Subcutaneous abdominal adipose tissue (tissue), 5 donors: ENCODE data around the gene USP5.
"Not testable (repeated sequence)": the region's sequence is repeated elsewhere in the genome, so short reads cannot be mapped to it uniquely, and the experiment has no call there.

Source experiments
- H3K27ac ChIP-seq: one replicate; pipeline ENCODE4 v1.7.0; 2013; ENCODE audit warnings: low read depth, mild to moderate bottlenecking, inconsistent platforms, low read length, moderate library complexity
- H3K27me3 ChIP-seq, 5 donors: one replicate each; pipeline ENCODE4 v1.7.0; 2013; ENCODE audit warnings: low read length in 5 of 5, inconsistent platforms in 1 of 5; ENCODE audit not compliant: control insufficient read depth in 5 of 5, insufficient read depth in 4 of 5
- H3K36me3 ChIP-seq, 5 donors: one replicate each; pipeline ENCODE4 v1.7.0; 2013; ENCODE audit warnings: low read length in 5 of 5; ENCODE audit not compliant: control insufficient read depth in 5 of 5, insufficient read depth in 5 of 5
- H3K4me1 ChIP-seq, 5 donors: one replicate each; pipeline ENCODE4 v1.7.0; 2013; ENCODE audit warnings: low read length in 5 of 5, mild to moderate bottlenecking in 3 of 5, moderate library complexity in 1 of 5; ENCODE audit not compliant: control insufficient read depth in 5 of 5, insufficient read depth in 5 of 5
- H3K4me3 ChIP-seq, 5 donors: one replicate each; pipeline ENCODE4 v1.7.0; 2013; ENCODE audit warnings: low read length in 5 of 5, low read depth in 1 of 5
- H3K9ac ChIP-seq, 5 donors: one replicate each; pipeline ENCODE4 v1.7.0; 2013; ENCODE audit warnings: low read length in 5 of 5, mild to moderate bottlenecking in 4 of 5, moderate library complexity in 3 of 5
- H3K9me3 ChIP-seq, 5 donors: one replicate each; pipeline ENCODE4 v1.7.0; 2013; ENCODE audit warnings: low read length in 5 of 5; ENCODE audit not compliant: control insufficient read depth in 5 of 5
- donor health status: healthy.
- donor health status: healthy.
- donor health status: healthy.
- donor health status: healthy.
- donor health status: healthy.

The USP5 gene

DNA sequence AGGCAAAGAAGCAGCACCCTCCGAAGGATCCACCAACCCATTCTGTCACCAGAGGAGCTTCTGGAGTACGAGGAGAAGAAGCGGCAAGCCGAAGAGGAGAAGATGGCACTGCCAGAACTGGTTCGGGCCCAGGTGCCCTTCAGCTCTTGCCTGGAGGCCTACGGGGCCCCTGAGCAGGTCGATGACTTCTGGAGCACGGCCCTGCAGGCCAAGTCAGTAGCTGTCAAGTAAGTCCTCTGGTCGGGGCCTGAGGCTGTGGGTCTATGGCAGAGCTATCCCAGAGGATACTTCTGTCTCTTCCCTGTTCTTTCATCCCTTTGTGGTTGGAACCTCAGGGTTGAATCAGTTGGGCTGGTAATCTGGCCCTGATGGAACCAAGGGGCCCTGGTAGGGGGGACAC is 9.4 kb downstream of the USP5 start:
- H3K36me3 ChIP-seq: peaks cover 5 to 94% (median 86%) of the 10 kb centered on the region in 5 donors
- no peak overlapping the region for H3K27ac ChIP-seq
- H3K9me3 ChIP-seq: no peaks in the 10 kb centered on the region

DNA sequence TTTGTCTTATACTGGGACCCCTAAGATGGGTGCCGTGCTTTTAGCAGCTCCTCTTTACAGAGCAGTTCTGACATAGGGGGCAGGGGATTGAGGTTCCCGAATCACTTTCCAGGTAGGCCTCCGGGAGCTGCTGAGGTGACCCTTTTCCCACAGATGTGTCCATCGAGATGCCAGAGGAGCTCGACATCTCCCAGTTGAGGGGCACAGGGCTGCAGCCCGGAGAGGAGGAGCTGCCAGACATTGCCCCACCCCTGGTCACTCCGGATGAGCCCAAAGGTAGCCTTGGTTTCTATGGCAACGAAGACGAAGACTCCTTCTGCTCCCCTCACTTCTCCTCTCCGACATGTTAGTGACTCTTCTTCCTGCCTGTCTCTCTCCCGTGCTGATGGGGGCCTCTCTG is 11.1 kb downstream of the USP5 start:
- peaks cover 5 to 14% (median 12%) of the 10 kb centered on the region in 5 donors for H3K4me1 ChIP-seq
- no peak overlapping the region for H3K4me3 ChIP-seq
- H3K27me3 ChIP-seq: no peaks in the 10 kb centered on the region
- H3K9ac ChIP-seq: no peak overlapping the region
- no peaks in the 10 kb centered on the region for H3K9me3 ChIP-seq
- H3K27ac ChIP-seq: no peak overlapping the region
- H3K36me3 ChIP-seq: peaks cover 1 to 78% (median 69%) of the 10 kb centered on the region in 5 donors

More for the DNA sequence above, 9.4 kb downstream of the USP5 start:
- H3K27me3 ChIP-seq: no peaks in the 10 kb centered on the region
- no peak overlapping the region for H3K9ac ChIP-seq
- no peak overlapping the region for H3K4me3 ChIP-seq
- H3K4me1 ChIP-seq: peaks cover 0 to 5% (median 2%) of the 10 kb centered on the region in 5 donors

DNA sequence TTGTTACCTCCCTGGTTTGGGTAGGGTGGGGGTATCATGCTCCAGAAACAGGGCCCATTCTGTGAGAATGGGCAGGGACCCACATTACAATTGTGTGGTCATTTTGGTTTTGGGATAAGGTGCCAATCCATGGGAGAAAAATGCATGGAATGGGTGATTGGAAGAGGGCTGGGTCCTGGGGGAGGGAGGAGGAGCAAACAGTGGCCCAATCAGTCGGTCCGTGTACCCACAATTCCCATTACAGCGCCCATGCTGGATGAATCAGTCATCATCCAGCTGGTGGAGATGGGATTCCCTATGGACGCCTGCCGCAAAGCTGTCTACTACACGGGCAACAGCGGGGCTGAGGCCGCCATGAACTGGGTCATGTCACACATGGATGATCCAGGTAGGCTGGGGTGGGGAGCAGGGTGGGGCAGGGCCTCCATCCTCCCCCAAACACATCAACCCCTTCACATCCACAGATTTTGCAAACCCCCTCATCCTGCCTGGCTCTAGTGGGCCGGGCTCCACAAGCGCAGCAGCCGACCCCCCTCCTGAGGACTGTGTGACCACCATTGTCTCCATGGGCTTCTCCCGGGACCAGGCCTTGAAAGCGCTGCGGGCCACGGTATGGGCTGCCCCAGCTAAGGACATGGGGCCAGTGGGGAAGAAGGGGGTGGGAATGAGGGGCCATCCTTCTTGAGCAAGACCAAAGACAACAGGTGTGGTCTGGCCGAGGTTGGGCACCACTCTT is 11.8 kb downstream of the USP5 start:
- no peaks in the 10 kb centered on the region for H3K9me3 ChIP-seq
- H3K4me3 ChIP-seq: no peak overlapping the region
- H3K36me3 ChIP-seq: peaks cover 0 to 70% (median 62%) of the 10 kb centered on the region in 5 donors
- H3K27me3 ChIP-seq: no peaks in the 10 kb centered on the region
- H3K4me1 ChIP-seq: peaks cover 5 to 21% (median 19%) of the 10 kb centered on the region in 5 donors
- H3K27ac ChIP-seq: no peak overlapping the region
- no peak overlapping the region for H3K9ac ChIP-seq

DNA sequence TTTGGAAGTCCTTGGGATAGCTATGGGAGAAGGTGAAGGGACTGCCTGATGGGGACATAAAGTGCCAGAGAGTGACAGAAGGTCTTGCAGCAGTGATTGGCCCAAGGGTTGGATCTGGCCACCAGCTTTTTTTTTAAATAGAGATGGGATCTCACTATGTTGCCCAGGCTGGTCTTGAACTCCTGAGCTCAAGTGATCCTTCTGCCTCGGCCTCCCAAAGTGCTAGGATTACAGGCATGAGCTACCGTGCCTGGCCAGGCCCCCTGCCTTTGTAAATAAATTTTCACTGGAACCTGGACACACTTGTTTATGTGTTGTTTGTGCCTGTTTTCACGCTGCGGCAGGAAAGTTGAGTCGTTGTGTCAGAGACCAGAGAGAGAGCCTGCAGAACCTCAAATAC is 13.4 kb downstream of the USP5 start:
- not testable (repeated sequence) for H3K27me3 ChIP-seq, H3K4me3 ChIP-seq, H3K27ac ChIP-seq, H3K9me3 ChIP-seq, H3K9ac ChIP-seq
- H3K4me1 ChIP-seq: peaks cover 5 to 35% (median 27%) of the 10 kb centered on the region in 5 donors
- peaks cover 0 to 66% (median 58%) of the 10 kb centered on the region in 5 donors for H3K36me3 ChIP-seq

DNA sequence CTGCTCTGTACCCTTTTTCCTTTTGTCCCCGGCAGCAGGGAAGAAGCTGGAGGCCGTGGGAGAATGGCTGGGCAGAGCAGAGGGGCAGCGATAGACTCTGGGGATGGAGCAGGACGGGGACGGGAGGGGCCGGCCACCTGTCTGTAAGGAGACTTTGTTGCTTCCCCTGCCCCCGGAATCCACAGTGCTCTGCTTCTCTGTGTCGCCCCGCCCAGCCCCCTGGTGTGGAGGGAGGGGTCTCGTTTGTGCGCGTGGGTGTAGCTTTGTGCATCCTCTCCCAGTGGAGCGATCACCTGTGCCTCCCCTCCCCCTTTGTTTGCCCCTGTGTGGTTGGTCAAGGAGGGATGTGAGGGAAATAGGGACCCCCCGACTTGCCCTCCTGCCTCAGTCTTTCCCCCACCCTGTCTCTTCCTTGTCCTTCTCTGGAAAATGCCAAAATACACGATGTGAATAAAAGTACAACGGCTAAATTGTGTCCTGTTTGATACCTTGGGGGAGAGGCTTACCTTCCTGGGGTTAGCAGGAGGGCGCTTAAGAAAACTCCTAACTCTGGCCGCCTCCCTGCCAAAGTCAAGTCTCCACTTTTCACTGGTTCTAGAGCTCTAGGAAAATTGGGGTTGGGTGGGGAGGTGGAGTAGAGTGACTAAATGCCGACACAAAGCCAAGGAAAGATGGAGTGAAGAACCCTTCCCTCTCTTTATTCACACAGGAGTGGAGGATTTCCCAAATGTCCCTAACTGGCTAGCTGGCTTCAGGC is 14.4 kb downstream of the USP5 start:
- peaks cover 0 to 66% (median 57%) of the 10 kb centered on the region in 5 donors for H3K36me3 ChIP-seq
- no peaks in the 10 kb centered on the region for H3K27me3 ChIP-seq
- H3K4me1 ChIP-seq: peaks cover 5 to 40% (median 30%) of the 10 kb centered on the region in 5 donors
- H3K9ac ChIP-seq: peak overlapping the region; percentile 56 to 83 (median 75)
- peak overlapping the region in 4 of 5 donors; percentile 74 to 89 (median 82) for H3K4me3 ChIP-seq
- H3K9me3 ChIP-seq: no peaks in the 10 kb centered on the region
- peak overlapping the region; percentile 94 for H3K27ac ChIP-seq

DNA sequence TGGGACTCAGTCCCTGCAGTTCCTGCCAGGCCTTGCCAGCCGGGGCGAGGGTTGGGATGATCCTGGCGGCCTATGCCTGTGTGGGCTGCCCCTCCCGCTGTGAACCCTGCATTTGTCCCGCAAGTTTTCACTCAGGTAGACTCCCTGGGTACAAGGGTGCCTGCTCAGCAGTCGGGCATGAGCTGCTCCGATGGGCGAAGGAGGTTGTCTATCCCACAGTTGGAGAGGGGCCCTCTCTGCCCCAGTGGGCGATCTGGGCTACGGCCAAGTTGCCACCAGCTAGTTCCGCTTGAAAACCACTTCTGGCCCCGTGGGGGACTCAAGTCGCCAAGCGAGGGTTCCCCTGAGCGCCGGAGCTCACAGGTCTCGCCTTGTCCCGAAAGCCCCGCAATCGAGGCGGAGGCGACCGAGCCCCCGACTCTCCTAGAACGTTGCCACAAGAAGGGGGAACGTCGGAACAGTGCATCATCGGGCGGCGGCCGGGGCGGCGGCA is 15.0 kb downstream of the USP5 start:
- no peaks in the 10 kb centered on the region for H3K9me3 ChIP-seq
- H3K27ac ChIP-seq: peak overlapping the region; percentile 94
- H3K36me3 ChIP-seq: peaks cover 0 to 63% (median 55%) of the 10 kb centered on the region in 5 donors
- H3K4me3 ChIP-seq: peak overlapping the region; percentile 74 to 89 (median 82)
- H3K4me1 ChIP-seq: peaks cover 9 to 46% (median 36%) of the 10 kb centered on the region in 5 donors
- peak overlapping the region; percentile 56 to 83 (median 75) for H3K9ac ChIP-seq
- H3K27me3 ChIP-seq: no peaks in the 10 kb centered on the region

DNA sequence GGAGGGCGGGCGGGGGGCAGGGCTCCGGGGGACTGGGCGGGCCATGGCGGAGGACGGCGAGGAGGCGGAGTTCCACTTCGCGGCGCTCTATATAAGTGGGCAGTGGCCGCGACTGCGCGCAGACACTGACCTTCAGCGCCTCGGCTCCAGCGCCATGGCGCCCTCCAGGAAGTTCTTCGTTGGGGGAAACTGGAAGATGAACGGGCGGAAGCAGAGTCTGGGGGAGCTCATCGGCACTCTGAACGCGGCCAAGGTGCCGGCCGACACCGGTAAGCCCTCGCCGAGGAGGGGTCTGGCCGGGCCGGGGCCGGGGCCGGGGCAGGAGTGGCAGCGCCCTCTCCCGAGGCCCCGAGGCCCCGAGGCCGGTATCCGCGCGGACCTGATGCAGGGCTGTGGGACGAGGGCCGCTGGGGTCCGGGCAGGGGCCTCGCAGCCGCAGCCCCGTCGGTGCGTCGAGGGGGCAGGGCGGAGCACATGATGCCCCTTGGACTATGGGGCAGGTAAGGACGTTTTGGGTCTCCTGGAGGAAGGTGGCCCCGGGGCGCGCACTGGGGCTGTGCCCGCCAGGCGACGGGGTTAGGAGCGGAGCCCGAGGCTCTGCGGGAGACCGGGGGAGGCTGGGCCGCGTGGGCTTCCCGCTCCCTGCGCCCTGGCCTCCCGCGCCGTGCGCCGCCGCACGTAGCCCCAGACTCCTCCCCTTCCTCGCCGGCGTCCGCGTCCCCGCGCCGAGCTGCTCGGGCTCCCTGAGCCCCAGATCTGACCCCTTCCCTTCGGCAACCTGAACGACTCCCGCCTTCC is 15.7 kb downstream of the USP5 start, which contains the start of gene TPI1:
Gene TPI1, plus strand, starts transcription at position 119 of the 798 bp plus-strand sequence. Its CDS starts 36 bp downstream, at position 155.
- peak within 1 kb of the TSS; percentile 56 to 84 (median 82) for H3K9ac ChIP-seq
- no peaks in the 10 kb centered on the region for H3K27me3 ChIP-seq
- H3K36me3 ChIP-seq: peaks cover 0 to 58% (median 51%) of the 10 kb centered on the region in 5 donors
- H3K4me3 ChIP-seq: peak within 1 kb of the TSS; percentile 82 to 89 (median 84)
- H3K4me1 ChIP-seq: peaks cover 10 to 52% (median 43%) of the 10 kb centered on the region in 5 donors
- peak within 1 kb of the TSS; percentile 94 for H3K27ac ChIP-seq
- no peaks in the 10 kb centered on the region for H3K9me3 ChIP-seq

DNA sequence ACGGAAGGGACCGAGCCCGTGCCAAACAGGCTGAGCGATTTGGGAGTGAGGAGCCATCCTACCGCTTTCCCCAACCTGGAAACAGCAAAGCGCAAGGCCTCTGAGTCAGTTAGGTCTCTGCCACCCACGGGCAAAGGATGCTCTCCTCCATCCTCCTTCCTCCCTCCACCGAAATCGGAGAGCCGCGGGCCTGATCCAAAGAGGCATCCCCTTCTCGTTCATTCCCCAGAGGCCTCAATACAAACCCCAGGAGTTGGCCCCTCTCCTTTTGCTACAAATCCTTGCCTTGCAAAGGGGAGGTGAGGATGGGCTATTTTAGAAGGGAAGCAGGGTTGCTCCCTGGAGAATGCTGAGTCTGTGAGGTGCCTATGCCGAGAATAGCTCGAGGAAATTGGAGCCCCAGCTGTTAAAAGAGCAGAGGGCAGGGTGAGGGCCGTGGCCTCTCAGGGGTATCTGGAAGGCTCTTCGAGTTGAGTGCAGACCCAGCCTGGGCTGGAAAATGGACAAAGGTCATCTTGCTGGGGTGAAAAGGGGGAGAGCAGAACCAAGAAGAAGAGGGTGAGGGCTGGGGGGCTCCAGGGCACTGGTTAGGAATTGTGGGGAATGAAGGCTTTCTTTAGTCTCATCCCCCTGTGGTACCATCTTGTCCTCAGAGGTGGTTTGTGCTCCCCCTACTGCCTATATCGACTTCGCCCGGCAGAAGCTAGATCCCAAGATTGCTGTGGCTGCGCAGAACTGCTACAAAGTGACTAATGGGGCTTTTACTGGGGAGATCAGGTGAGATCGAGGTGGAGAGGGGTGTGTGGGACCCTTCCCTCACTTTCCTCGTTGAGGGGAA is 16.5 kb downstream of the USP5 start:
- H3K4me1 ChIP-seq: peaks cover 10 to 58% (median 46%) of the 10 kb centered on the region in 5 donors
- peak overlapping the region; percentile 94 for H3K27ac ChIP-seq

More for the DNA sequence above, 16.5 kb downstream of the USP5 start:
- Histone ChIP-seq H3K36me3 (peaks cover 0 to 50% (median 42%) of the 10 kb centered on the region in 5 donors), H3K9me3 (no peaks in the 10 kb centered on the region), H3K4me3 (peak overlapping the region; percentile 79 to 89 (median 84)), H3K9ac (peak overlapping the region in 4 of 5 donors; percentile 66 to 84 (median 82)), H3K27me3 (no peaks in the 10 kb centered on the region)
